WTC11 (cell line): ENCODE data around the gene USP49. TPM values are rescaled to one million over a fixed set of nuclear protein-coding genes. Genes with fewer than 3 reads are reported as not detected.
"Not testable (repeated sequence)": the region's sequence is repeated elsewhere in the genome, so short reads cannot be mapped to it uniquely, and the experiment has no call there.

Experiments
- ATAC-seq: fragments of 200-7000 bp; cut with Tn5 transposase; 2 replicates; pipeline ENCODE4 v1.10.0; 2021; ENCODE audit warnings: mild to moderate bottlenecking, moderate library complexity
- CTCF ChIA-PET: fragments of 300-600 bp; sonication (Branson Sonifier 250); formaldehyde crosslinking; loops from one replicate; lab custom pipeline; 2021; ENCODE audit warnings: antibody characterized with exemption; lab: Charles Lee
- POLR2A ChIA-PET: fragments of 350-600 bp; sonication (Branson Sonifier 250); formaldehyde crosslinking; loops from one replicate; lab custom pipeline; 2021; ENCODE audit warnings: antibody characterized with exemption; lab: Charles Lee
- DNase-seq: peaks from one replicate; pipeline ENCODE4 v3.0.0; 2021; ENCODE audit warnings: low spot score
- H3K27ac Mint-ChIP-seq: 2 replicates; pipeline ENCODE4 v1.8.0; 2021; ENCODE audit warnings: mixed read lengths
- H3K27me3 Mint-ChIP-seq: 2 replicates; pipeline ENCODE4 v1.8.0; 2021; ENCODE audit warnings: low read depth, mild to moderate bottlenecking, moderate library complexity, mixed read lengths
- H3K36me3 Mint-ChIP-seq: 2 replicates; pipeline ENCODE4 v1.8.0; 2021; ENCODE audit warnings: mixed read lengths
- H3K4me1 Mint-ChIP-seq: 2 replicates; pipeline ENCODE4 v1.8.0; 2022; ENCODE audit warnings: mixed read lengths
- H3K4me3 Mint-ChIP-seq: 2 replicates; pipeline ENCODE4 v1.8.0; 2021; ENCODE audit warnings: mild to moderate bottlenecking, moderate library complexity, mixed read lengths
- H3K9me3 Mint-ChIP-seq: 2 replicates; pipeline ENCODE4 v1.8.0; 2021; ENCODE audit warnings: mixed read lengths
- ATF1 ChIP-seq: sonication (generic); formaldehyde crosslinking; IDR thresholded peaks from 2 replicates; pipeline ENCODE4 v1.8.1; 2023; ENCODE audit warnings: mild to moderate bottlenecking, moderate library complexity, missing genetic modification reagents
- E2F5 ChIP-seq: sonication (generic); formaldehyde crosslinking; IDR thresholded peaks from 2 replicates; pipeline ENCODE4 v1.8.1; 2022; ENCODE audit warnings: mild to moderate bottlenecking, moderate library complexity, missing genetic modification reagents
- EMX1 ChIP-seq: fragments of 250-450 bp; sonication (Bioruptor Pico); IDR thresholded peaks from 2 replicates; pipeline ENCODE4 v1.8.0; 2021; ENCODE audit warnings: mild to moderate bottlenecking
- GTF2I ChIP-seq: fragments of 250-450 bp; sonication (Bioruptor Pico); conservative IDR thresholded peaks from 2 replicates; pipeline ENCODE4 v1.4.0; 2021; ENCODE audit warnings: mild to moderate bottlenecking
- JUN ChIP-seq: sonication (generic); formaldehyde crosslinking; IDR thresholded peaks from 2 replicates; pipeline ENCODE4 v1.8.0; 2023; ENCODE audit warnings: mild to moderate bottlenecking, missing genetic modification reagents
- KAT7 ChIP-seq: sonication (generic); formaldehyde crosslinking; IDR thresholded peaks from 2 replicates; pipeline ENCODE4 v1.8.1; 2023; ENCODE audit warnings: missing genetic modification reagents, mild to moderate bottlenecking, borderline replicate concordance
- NFE2L1 ChIP-seq: sonication (generic); formaldehyde crosslinking; IDR thresholded peaks from 2 replicates; pipeline ENCODE4 v1.8.1; 2023; ENCODE audit warnings: missing genetic modification reagents
- NFYB ChIP-seq: sonication (generic); formaldehyde crosslinking; conservative IDR thresholded peaks from 2 replicates; pipeline ENCODE4 v1.8.0; 2022; ENCODE audit warnings: low read depth, missing genetic modification reagents
- RORB ChIP-seq: fragments of 250-450 bp; sonication (Bioruptor Pico); IDR thresholded peaks from 2 replicates; pipeline ENCODE4 v1.9.0; 2021; ENCODE audit warnings: mild to moderate bottlenecking
- SMAD4 ChIP-seq: sonication (generic); formaldehyde crosslinking; IDR thresholded peaks from 2 replicates; pipeline ENCODE4 v1.8.0; 2022; ENCODE audit warnings: mild to moderate bottlenecking, missing genetic modification reagents
- ZNF232 ChIP-seq: sonication (generic); formaldehyde crosslinking; IDR thresholded peaks from 2 replicates; pipeline ENCODE4 v1.8.0; 2022; ENCODE audit warnings: mild to moderate bottlenecking, missing genetic modification reagents
- ZNF416 ChIP-seq: fragments of 250-450 bp; sonication (Bioruptor Pico); IDR thresholded peaks from 2 replicates; pipeline ENCODE4 v1.9.0; 2021; ENCODE audit warnings: mild to moderate bottlenecking, inconsistent platforms
- ZNF512 ChIP-seq: sonication (generic); formaldehyde crosslinking; IDR thresholded peaks from 2 replicates; pipeline ENCODE4 v1.8.1; 2022; ENCODE audit warnings: missing genetic modification reagents, borderline replicate concordance
- total RNA-seq: library from RNA; stranded (reverse); gene quantifications from 3 replicates; pipeline ENCODE4 v1.2.3, GENCODE V29; 2021
- TF ChIP-seq, protein P1 (sequence below): sonication (generic); formaldehyde crosslinking; IDR thresholded peaks from 2 replicates; pipeline ENCODE4 v1.8.0; 2023; ENCODE audit warnings: mild to moderate bottlenecking, missing genetic modification reagents
- TF ChIP-seq, protein P2 (sequence below): fragments of 250-450 bp; sonication (Bioruptor Pico); IDR thresholded peaks from 2 replicates; pipeline ENCODE4 v1.9.0; 2021; ENCODE audit warnings: mild to moderate bottlenecking

Gene USP49
- total RNA-seq, 1 experiment from 2014 or later = 18.4 TPM

DNA sequence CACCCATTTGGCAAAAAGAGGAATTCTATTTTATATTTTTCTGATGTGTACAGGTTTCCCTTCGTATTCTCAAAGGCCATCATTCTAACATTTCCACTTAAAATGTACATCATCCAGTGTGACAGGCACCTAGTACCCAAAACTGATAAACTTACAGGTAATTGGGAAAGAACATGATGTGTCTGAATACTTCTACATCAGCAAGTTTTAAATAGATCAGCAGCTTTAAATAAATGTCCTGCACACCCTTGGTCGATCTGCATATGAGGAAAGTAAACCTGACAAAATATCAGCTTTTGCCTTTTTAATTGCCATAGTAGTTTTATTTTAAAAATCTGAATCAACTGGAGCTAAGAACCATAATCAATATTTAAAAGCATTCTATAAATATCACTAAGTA lies 81.2 kb downstream of the USP49 start (continued):
- TF ChIP-seq ZNF512 (CRISPR knock-in tag) = no peak

- Mint-ChIP-seq H3K27ac (no peak overlapping the region), H3K4me1 (no peaks in the 10 kb centered on the region), H3K36me3 (no peaks in the 10 kb centered on the region), H3K27me3 (no peaks in the 10 kb centered on the region), H3K4me3 (no peak overlapping the region), H3K9me3 (no peaks in the 10 kb centered on the region)
- ChIA-PET CTCF (interaction anchor here (1.2 kb wide), 1 partner anchor 108 kb away, joined by 3 read pairs; the partner anchor contains the start of genes BYSL and MED20), POLR2A (no interaction called here)
- ATAC-seq (no peak), DNase-seq (no peak)
- no peak for TF ChIP-seq SMAD4 (CRISPR knock-in tag)
- TF ChIP-seq GTF2I (CRISPR knock-in tag) = no peak
- no peak for TF ChIP-seq ATF1
- TF ChIP-seq EMX1 (CRISPR knock-in tag) = no peak
- TF ChIP-seq NFYB = no peak
- TF ChIP-seq, protein P1, sequence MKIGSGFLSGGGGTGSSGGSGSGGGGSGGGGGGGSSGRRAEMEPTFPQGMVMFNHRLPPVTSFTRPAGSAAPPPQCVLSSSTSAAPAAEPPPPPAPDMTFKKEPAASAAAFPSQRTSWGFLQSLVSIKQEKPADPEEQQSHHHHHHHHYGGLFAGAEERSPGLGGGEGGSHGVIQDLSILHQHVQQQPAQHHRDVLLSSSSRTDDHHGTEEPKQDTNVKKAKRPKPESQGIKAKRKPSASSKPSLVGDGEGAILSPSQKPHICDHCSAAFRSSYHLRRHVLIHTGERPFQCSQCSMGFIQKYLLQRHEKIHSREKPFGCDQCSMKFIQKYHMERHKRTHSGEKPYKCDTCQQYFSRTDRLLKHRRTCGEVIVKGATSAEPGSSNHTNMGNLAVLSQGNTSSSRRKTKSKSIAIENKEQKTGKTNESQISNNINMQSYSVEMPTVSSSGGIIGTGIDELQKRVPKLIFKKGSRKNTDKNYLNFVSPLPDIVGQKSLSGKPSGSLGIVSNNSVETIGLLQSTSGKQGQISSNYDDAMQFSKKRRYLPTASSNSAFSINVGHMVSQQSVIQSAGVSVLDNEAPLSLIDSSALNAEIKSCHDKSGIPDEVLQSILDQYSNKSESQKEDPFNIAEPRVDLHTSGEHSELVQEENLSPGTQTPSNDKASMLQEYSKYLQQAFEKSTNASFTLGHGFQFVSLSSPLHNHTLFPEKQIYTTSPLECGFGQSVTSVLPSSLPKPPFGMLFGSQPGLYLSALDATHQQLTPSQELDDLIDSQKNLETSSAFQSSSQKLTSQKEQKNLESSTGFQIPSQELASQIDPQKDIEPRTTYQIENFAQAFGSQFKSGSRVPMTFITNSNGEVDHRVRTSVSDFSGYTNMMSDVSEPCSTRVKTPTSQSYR (CRISPR knock-in tag) = no peak
- TF ChIP-seq NFE2L1 (CRISPR knock-in tag) = no peak
- TF ChIP-seq, protein P2, sequence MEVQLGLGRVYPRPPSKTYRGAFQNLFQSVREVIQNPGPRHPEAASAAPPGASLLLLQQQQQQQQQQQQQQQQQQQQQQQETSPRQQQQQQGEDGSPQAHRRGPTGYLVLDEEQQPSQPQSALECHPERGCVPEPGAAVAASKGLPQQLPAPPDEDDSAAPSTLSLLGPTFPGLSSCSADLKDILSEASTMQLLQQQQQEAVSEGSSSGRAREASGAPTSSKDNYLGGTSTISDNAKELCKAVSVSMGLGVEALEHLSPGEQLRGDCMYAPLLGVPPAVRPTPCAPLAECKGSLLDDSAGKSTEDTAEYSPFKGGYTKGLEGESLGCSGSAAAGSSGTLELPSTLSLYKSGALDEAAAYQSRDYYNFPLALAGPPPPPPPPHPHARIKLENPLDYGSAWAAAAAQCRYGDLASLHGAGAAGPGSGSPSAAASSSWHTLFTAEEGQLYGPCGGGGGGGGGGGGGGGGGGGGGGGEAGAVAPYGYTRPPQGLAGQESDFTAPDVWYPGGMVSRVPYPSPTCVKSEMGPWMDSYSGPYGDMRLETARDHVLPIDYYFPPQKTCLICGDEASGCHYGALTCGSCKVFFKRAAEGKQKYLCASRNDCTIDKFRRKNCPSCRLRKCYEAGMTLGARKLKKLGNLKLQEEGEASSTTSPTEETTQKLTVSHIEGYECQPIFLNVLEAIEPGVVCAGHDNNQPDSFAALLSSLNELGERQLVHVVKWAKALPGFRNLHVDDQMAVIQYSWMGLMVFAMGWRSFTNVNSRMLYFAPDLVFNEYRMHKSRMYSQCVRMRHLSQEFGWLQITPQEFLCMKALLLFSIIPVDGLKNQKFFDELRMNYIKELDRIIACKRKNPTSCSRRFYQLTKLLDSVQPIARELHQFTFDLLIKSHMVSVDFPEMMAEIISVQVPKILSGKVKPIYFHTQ (CRISPR knock-in tag) = no peak
- no peak for TF ChIP-seq ZNF416
- no peak for TF ChIP-seq ZNF232 (CRISPR knock-in tag)
- no peak for TF ChIP-seq RORB (CRISPR knock-in tag)
- no peak for TF ChIP-seq E2F5
- no peak for TF ChIP-seq KAT7 (CRISPR knock-in tag)
- no peak for TF ChIP-seq JUN (CRISPR knock-in tag)
Measured at GRCh38 chr6:41813469-41813868, 81.7 kb downstream of the USP49 start.

DNA sequence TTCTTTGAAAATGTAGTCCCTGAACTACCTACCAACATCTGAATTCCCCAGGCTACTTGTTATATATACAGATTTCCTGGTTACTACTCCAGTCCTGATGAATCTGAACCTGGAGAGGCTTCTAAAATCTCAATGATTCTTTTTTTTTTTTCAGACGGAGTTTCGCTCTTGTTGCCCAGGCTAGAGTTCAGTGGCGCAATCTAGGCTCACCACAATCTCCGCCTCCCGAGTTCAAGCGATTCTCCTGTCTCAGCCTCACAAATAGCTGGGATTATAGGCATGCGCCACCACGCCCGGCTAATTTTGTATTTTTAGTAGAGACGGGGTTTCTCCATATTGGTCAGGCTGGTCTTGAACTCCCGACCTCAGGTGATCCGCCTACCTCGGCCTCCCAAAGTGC lies 83.2 kb downstream of the USP49 start:
- H3K27ac Mint-ChIP-seq, H3K9me3 Mint-ChIP-seq, DNase-seq, H3K4me3 Mint-ChIP-seq, POLR2A ChIA-PET, H3K27me3 Mint-ChIP-seq, ATAC-seq, H3K4me1 Mint-ChIP-seq, H3K36me3 Mint-ChIP-seq: not testable (repeated sequence)
- CTCF ChIA-PET = interaction anchor here (0.7 kb wide), 1 partner anchor 24 kb away, joined by 4 read pairs; the partner anchor contains the start of gene TOMM6
